PC-3 (cell line): ENCODE measurements around the gene C6orf89.
"Not testable (repeated sequence)": the region's sequence is repeated elsewhere in the genome, so short reads cannot be mapped to it uniquely, and the experiment has no call there.

ENCODE experiments used
- EZH2phosphoT487 ChIP-seq: fragments of 300-600 bp; sonication (generic); IDR thresholded peaks from 2 replicates; pipeline ENCODE4 v1.6.1; 2018; ENCODE audit warnings: mild to moderate bottlenecking, antibody characterized with exemption, low read length, borderline replicate concordance
- TF ChIP-seq, protein P1 (sequence below): fragments of 300-600 bp; sonication (generic); conservative IDR thresholded peaks from 2 replicates; pipeline ENCODE4 v1.5.1; 2017; ENCODE audit warnings: antibody characterized with exemption, low read depth, mild to moderate bottlenecking, low read length

- TF ChIP-seq EZH2phosphoT487, result not testable (repeated sequence)
- TF ChIP-seq, protein P1, sequence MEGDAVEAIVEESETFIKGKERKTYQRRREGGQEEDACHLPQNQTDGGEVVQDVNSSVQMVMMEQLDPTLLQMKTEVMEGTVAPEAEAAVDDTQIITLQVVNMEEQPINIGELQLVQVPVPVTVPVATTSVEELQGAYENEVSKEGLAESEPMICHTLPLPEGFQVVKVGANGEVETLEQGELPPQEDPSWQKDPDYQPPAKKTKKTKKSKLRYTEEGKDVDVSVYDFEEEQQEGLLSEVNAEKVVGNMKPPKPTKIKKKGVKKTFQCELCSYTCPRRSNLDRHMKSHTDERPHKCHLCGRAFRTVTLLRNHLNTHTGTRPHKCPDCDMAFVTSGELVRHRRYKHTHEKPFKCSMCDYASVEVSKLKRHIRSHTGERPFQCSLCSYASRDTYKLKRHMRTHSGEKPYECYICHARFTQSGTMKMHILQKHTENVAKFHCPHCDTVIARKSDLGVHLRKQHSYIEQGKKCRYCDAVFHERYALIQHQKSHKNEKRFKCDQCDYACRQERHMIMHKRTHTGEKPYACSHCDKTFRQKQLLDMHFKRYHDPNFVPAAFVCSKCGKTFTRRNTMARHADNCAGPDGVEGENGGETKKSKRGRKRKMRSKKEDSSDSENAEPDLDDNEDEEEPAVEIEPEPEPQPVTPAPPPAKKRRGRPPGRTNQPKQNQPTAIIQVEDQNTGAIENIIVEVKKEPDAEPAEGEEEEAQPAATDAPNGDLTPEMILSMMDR, result not testable (repeated sequence)
Measured at GRCh38 chr6:36891153-36891552, 5.4 kb downstream of the C6orf89 start.
